SH-SY5Y (cell line): ENCODE results near the gene AGBL1.

Experiments used
- GATA2 ChIP-seq: IDR thresholded peaks from 2 replicates; pipeline ENCODE4 v1.6.1; 2011; ENCODE audit warnings: mild to moderate bottlenecking, low read depth, low read length
- GATA3 ChIP-seq: IDR thresholded peaks from 2 replicates; pipeline ENCODE4 v1.6.1; 2011; ENCODE audit warnings: low read depth, mild to moderate bottlenecking, low read length, moderate library complexity

DNA sequence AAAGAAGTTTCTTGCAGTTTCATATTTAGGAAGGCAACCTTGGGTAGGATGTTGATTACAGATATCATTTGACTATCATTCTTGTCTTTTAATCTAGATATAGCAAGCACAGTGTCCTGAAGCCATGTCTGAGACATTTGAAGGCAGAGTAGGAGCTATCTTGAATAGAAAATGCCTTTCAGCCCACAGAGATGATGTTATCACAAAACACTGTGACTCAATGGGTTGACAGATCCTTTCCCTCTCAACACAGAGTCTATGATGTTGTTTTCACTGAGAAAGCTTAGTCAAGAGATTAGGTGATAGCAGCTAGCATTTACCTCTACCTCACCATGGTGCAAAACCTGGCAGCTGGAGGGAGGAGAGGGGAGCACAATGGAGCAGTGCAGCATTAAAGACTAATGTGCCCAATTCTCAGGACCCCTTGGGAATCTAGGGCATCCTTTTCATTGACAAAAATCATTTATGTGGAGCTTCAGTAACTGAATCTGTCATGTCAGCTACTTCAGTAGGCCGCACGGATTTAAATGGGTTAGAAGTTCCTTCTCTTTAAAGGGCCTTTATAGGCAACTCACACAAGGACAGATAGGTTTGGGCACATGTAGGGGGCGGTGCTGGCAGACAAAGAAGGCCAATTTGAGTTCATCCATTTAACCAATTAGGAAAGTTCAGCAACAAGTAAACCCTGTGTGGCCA, 121.8 kb downstream of the AGBL1 start:
- TF ChIP-seq GATA3 = no peak
- no peak for TF ChIP-seq GATA2
